ENCODE measurements around the gene UBE4B. TPM values are rescaled to one million over a fixed set of nuclear protein-coding genes. Genes with fewer than 3 reads are reported as not detected.

UBE4B gene
- total and polyA plus RNA-seq, 2 experiments from 2014 or later: 28.4 to 115 TPM

DNA sequence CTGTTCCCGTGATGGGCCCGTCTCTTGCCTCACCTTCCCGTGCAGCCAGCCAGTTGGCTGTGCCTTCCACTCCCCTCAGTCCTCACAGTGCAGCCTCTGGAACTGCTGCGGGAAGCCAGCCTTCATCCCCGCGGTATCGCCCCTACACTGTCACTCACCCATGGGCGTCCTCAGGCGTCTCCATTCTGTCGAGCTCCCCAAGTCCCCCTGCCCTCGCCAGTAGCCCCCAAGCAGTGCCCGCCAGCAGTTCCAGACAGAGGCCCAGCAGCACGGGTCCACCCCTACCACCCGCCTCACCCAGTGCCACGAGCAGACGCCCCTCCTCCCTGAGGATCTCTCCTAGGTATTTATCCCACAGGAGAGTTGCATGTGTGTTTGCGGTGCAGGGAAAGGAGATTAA is 73.5 kb downstream of the UBE4B start:
- TF ChIP-seq NANOG (IDR thresholded peaks at IDR 0.05; ENCODE audit: borderline replicate concordance): no peak
- TF ChIP-seq, protein P1, sequence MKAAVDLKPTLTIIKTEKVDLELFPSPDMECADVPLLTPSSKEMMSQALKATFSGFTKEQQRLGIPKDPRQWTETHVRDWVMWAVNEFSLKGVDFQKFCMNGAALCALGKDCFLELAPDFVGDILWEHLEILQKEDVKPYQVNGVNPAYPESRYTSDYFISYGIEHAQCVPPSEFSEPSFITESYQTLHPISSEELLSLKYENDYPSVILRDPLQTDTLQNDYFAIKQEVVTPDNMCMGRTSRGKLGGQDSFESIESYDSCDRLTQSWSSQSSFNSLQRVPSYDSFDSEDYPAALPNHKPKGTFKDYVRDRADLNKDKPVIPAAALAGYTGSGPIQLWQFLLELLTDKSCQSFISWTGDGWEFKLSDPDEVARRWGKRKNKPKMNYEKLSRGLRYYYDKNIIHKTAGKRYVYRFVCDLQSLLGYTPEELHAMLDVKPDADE (IDR thresholded peaks at IDR 0.05): no peak
- TF ChIP-seq EZH2 (IDR thresholded peaks at IDR 0.05; ENCODE audit: low read depth, unreplicated experiment): no peak
- no peak for TF ChIP-seq ZNF114 (CRISPR knock-in tag; IDR thresholded peaks at IDR 0.05)
- TF ChIP-seq EZH2phosphoT487 (IDR thresholded peaks at IDR 0.05; ENCODE audit: unreplicated experiment): no peak
- no peak for TF ChIP-seq JUNB (IDR thresholded peaks at IDR 0.05; ENCODE audit: unreplicated experiment)
- TF ChIP-seq, protein P2, sequence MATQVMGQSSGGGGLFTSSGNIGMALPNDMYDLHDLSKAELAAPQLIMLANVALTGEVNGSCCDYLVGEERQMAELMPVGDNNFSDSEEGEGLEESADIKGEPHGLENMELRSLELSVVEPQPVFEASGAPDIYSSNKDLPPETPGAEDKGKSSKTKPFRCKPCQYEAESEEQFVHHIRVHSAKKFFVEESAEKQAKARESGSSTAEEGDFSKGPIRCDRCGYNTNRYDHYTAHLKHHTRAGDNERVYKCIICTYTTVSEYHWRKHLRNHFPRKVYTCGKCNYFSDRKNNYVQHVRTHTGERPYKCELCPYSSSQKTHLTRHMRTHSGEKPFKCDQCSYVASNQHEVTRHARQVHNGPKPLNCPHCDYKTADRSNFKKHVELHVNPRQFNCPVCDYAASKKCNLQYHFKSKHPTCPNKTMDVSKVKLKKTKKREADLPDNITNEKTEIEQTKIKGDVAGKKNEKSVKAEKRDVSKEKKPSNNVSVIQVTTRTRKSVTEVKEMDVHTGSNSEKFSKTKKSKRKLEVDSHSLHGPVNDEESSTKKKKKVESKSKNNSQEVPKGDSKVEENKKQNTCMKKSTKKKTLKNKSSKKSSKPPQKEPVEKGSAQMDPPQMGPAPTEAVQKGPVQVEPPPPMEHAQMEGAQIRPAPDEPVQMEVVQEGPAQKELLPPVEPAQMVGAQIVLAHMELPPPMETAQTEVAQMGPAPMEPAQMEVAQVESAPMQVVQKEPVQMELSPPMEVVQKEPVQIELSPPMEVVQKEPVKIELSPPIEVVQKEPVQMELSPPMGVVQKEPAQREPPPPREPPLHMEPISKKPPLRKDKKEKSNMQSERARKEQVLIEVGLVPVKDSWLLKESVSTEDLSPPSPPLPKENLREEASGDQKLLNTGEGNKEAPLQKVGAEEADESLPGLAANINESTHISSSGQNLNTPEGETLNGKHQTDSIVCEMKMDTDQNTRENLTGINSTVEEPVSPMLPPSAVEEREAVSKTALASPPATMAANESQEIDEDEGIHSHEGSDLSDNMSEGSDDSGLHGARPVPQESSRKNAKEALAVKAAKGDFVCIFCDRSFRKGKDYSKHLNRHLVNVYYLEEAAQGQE (IDR thresholded peaks at IDR 0.05; ENCODE audit: unreplicated experiment): no peak
- TF ChIP-seq ZNF331 (CRISPR knock-in tag; IDR thresholded peaks at IDR 0.05; ENCODE audit: low read depth): no peak
- TF ChIP-seq, protein P3, sequence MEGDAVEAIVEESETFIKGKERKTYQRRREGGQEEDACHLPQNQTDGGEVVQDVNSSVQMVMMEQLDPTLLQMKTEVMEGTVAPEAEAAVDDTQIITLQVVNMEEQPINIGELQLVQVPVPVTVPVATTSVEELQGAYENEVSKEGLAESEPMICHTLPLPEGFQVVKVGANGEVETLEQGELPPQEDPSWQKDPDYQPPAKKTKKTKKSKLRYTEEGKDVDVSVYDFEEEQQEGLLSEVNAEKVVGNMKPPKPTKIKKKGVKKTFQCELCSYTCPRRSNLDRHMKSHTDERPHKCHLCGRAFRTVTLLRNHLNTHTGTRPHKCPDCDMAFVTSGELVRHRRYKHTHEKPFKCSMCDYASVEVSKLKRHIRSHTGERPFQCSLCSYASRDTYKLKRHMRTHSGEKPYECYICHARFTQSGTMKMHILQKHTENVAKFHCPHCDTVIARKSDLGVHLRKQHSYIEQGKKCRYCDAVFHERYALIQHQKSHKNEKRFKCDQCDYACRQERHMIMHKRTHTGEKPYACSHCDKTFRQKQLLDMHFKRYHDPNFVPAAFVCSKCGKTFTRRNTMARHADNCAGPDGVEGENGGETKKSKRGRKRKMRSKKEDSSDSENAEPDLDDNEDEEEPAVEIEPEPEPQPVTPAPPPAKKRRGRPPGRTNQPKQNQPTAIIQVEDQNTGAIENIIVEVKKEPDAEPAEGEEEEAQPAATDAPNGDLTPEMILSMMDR (conservative IDR thresholded peaks at IDR 0.05; ENCODE audit: low read depth in 2 of 2): no peak
- TF ChIP-seq STAT1 (IDR thresholded peaks at IDR 0.05; ENCODE audit: unreplicated experiment): no peak
- no peak for TF ChIP-seq ZNF462 (CRISPR knock-in tag; IDR thresholded peaks at IDR 0.05)
- TF ChIP-seq POLR2AphosphoS5 (IDR thresholded peaks at IDR 0.05; ENCODE audit: low read depth): no peak
- TF ChIP-seq CREB1 (CRISPR knock-in tag; IDR thresholded peaks at IDR 0.05; ENCODE audit: low read depth): no peak
- H3K79me2 ChIP-seq (replicated peaks; ENCODE audit: insufficient read depth): peaks cover 3% of the 10 kb centered on the region
- Mint-ChIP-seq H3K9me3 (no peaks in the 10 kb centered on the region), H3K4me1 (no peaks in the 10 kb centered on the region), H3K4me3 (no peak overlapping the region), H3K27me3 (ENCODE audit: insufficient read depth, low read depth, poor library complexity) (peaks cover 2% of the 10 kb centered on the region), H3K36me3 (ENCODE audit: low read depth) (peaks cover 55% of the 10 kb centered on the region), H3K27ac (no peak overlapping the region)
- H3K27ac ChIP-seq (ENCODE audit: low read depth): peak overlapping the region; percentile 45; the same call in 1 of the 2 replicates
- no peaks in the 10 kb centered on the region for H3F3A ChIP-seq (replicated peaks; ENCODE audit: low read depth)
- no peaks in the 10 kb centered on the region for H3K9me2 ChIP-seq (ENCODE audit: insufficient read depth)
- peaks cover 16% of the 10 kb centered on the region for H3K36me3 ChIP-seq (ENCODE audit: insufficient read depth)
- DNase-seq (ENCODE audit: low spot score): no peak
- H4K20me1 ChIP-seq (replicated peaks; ENCODE audit: insufficient read depth): peaks cover 8% of the 10 kb centered on the region; the same call in 1 of the 2 replicates
- H3K27me3 ChIP-seq (ENCODE audit: insufficient read depth): no peaks in the 10 kb centered on the region
- no peak overlapping the region for H2AFZ ChIP-seq
- ATAC-seq: no peak
- no peak overlapping the region for H3K4me3 ChIP-seq
- no peak overlapping the region for H3K4me2 ChIP-seq
- no peaks in the 10 kb centered on the region for H3K4me1 ChIP-seq (ENCODE audit: insufficient read depth)

Measured in GM23338 (cell line).